Endothelial cell of hepatic sinusoid (primary cell): ENCODE results near the gene MRNIP.

ENCODE experiments used
- in situ Hi-C: cut with HindIII; loops from 2 replicates; pipeline ENCODE4 v1.10.0; 2017; ENCODE audit warnings: low sequenced_read_pairs

MRNIP gene

DNA sequence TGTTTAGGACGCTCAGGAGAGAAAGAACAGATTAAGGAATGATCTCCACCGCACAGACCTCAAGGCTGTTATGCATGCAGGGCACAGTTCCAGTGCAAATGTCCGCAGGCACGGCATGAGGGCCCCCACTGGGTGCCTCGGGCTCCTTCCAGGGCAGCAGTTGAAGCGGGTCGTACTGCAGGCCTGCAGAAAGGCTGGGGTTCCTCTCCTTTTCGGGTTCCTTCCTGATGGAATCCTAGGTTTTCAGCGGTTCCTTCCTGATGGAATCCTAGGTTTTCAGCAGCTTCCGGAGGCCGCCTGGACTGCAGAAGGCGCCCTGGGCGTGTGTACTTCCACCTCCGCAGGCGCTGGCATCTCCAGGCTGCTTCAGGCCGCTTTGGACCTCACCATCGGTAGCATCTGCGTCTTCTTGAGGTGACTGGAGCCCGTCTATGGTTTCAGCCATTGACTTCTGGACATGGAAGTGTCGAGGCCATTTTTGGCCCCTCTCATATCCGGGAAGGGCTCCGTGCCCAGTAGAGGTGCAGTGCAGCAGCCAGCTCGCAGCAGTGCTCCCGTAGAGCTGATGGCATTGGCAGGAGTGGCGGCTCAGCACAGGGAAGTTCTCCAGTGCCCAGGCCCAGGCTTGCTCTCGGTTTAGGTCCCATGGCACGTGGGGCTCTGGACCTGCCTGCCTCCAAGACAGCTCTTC lies 46.3 kb downstream of the MRNIP start:
- in situ Hi-C loops, result no loop called here

- in situ Hi-C loops, result loop anchor here (5.0 kb wide), 1 partner anchor 49 kb away; no protein-coding TSS in a partner anchor
Measured at GRCh38 chr5:179806250-179807048, 52.2 kb downstream of the MRNIP start, which contains the start of gene MGAT4B. Gene MGAT4B, minus strand, starts transcription at chr5:179806866. Its CDS starts 283 bp downstream, at chr5:179806583.

DNA sequence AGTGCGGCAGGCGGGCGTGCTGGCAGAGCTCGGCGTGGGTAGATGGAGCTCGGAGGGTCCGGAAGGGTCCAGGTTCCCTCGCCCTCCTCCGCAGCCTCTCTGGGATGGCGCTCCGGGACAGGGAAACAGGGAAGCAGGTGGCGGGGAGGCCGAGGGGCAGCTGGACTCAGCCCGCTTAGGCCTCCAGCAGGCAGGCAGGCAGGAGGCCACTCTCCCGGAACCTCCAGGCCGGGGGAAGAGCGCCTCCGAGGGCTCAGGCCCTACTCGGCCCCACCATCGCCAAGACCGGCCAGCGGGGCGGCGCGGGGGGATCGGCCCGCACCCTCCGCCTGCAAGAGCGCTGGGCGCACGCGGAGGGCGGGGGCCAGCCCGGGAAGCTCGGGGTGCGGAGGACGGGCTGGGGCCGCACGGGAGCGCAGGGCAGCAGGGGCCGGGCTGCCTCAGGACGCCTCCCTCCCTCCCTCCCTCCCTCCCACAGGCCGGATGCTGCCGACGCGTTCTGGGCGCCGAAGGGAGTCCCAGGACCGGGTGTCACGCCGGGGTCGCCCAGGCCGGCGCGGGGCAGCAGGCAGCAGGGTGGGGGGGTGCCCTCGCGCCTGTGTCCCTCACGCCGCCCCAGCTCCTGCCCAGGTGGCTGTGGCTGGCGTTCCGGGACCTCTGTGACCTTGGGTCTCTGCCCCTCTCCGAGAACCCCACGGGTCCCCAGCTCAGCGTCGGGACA lies 52.9 kb downstream of the MRNIP start:
- in situ Hi-C loops, result loop anchor here (5.0 kb wide), 1 partner anchor 48 kb away; no protein-coding TSS in a partner anchor

GRCh38 chr5:179805070-179805528 lies 53.5 kb downstream of the MRNIP start:
- in situ Hi-C loops, result loop anchor here (5.0 kb wide), 1 partner anchor 48 kb away; no protein-coding TSS in a partner anchor

GRCh38 chr5:179804555-179804947 lies 54.1 kb downstream of the MRNIP start:
- in situ Hi-C loops, result no loop called here

GRCh38 chr5:179803651-179804554 lies 54.7 kb downstream of the MRNIP start:
- in situ Hi-C loops, result no loop called here

DNA sequence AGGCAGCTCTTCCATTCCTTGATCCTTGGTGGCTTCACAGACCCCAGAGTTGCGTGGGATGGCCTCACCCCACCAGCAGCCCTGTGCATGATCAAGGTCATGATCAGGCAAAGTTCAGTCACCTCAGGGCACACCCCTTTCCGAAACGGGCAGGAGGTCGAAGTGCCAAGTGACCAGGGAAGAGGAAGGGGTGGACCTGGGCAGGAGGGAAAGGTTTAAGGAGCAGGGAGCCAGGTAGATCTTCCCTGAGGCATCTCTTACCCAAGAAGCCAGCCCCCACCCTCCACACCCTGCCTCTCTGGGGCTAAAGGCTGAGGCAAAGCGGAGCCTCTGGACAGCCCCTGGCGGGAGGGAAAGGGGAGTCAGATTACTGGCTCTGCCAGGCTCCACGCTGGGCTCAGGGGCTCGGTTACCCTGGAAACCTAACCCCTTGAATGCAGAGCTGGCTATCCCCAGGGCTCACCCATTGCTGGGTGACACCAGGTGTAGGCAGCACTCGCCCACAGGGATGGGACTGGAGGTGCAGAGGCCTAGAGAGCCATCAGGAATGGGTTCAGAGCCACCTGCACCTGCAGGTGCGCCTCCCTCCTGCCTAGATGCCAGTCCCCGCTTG lies 55.6 kb downstream of the MRNIP start:
- in situ Hi-C loops, result no loop called here

DNA sequence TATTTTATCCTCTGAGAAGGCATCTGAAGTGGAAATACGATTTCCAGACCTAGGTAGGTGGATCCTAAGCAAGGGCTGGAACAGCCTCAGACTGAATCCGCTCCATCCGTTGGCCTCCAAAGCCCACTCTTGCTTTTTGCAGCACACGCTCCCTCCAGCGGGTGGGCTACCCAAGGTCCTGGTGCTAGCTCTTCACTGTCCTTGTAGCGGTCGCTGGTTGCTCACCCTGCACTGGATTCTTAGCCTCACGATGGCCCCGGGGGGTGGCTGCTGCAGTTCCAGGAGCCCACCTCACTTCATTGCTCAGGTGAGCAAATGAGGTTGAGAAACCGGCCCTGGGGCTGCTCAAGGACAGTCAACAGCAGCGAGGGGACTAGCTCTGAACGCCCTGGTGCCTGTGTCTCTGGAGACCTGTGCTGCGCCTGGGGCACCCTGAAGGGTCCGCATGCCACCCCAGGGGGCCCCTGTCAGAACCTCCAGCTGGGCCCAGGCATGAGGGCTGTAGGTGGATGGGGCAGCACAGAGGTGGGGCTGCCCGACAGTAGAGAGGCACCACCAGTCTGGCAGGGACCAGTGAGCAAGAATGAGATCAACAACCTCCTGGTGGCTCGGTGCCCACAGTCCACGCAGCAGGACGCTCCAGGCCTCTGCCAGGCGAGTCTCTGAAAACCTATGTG lies 56.3 kb downstream of the MRNIP start:
- in situ Hi-C loops, result no loop called here

DNA sequence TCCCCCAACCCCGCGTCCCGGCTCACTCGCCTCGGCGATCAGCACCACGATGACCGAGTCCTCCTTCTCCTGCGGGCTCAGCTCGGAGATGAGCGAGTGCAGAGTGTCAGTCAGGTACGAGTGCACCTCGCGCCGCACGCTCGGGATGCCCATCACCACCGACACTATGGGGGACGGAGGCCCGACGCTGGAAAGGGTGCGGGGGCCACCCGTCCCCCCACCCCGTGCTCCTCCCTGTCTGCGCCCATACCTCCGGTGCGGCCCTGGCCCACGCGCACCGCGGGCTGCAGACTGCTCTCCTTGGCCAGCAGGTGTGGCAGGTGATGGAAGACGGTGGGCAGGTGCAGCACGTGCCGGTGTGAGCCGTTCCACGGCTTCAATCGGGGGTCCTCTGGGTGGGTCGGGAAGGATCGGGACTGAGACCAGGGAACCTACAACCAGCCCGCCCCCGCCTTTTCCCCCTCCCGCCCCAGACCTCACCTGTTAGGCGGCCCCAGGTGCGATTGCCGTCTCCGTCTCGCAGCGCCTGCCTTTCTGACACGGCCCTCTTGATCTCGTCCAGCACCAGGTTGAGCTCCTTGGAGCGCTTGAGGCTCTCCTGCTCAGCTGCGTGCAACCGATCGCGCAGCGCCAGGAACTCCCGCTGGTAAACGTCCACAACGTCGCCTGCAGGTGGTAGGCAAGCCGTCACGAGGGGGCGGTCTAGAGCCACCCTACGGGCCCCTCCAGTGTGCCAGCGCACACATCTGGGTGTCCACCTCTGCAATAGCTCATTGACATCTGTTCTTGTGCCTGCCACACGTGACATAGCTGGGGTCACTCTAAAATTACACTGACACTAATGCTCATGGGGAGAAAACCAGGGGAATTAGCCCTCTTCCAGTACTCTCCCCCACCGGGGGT lies 57.1 kb downstream of the MRNIP start:
- in situ Hi-C loops, result no loop called here

GRCh38 chr5:179800696-179801201 lies 57.9 kb downstream of the MRNIP start:
- in situ Hi-C loops, result no loop called here

DNA sequence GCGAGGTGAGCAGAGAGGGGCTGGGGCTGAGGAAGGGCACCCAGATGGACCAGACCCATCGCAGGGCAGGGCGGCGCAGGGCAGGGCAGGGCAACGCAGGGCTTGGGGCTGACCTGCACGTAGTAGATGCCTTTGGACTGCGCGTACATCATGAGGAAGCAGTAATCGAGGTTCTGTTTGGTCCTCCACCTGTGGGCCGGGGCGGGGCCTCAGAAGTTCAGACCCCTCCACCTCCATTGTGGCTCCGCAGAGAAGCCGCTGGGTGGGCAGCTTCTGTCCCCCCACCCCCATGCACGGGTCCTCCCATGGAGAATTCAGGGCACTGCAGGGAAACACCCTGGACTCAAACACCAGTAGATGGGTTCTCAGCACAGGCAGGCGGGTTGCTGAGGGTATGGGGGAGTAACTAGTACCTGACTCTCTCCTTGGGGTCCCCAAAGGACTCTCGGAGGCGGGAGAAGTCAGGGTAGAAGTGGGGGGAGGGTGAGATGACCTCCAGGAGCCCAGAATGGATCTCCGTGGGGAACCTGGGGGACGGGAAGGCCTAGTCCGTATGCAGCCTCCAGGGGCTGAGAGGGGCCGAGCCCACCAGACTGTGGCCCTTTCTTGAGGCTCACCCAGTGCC lies 58.4 kb downstream of the MRNIP start:
- in situ Hi-C loops, result no loop called here

- in situ Hi-C loops, result no loop called here
Measured at GRCh38 chr5:179799644-179799973, 59.0 kb downstream of the MRNIP start.

DNA sequence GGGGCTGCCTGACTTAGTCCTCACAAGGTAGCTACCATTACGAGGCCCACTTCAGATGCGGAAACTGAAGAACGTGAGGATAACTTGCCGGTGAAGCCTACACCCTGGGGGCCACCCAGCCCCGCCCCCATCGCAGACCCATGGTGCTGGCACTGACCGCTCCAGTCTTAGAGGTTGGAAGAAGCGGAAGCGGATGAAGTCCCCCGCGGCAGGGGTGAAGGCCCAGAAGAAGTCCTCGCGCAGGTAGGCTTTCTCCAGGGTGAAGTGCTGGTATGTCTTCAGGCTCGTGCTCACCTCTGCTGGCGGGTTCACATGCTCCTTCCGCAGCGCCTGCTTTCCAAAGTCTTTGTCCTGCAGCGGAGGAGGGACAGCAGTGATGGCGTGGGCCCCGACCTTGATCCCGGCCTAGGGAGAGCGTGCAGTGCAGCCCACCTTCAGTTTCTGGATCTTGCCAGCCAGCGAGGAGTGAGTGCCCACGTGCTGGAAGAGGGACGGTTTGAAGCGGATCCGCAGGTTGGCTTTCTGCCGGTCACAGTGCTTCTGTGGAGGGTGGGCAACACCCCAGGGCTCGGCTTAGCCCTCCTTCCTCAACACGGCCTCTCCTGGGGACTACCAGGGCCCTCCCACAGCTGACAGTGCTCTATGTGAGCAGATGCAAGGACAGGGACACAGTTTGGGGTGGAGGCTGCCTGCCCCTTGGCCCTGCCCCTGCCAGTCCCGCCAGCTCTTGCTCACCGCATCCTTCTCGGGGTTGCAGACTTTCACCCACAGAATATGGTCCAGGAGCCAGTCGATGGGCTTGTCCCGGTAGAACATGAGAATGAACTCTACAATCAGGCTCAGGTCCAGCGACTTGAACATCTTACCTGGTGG lies 59.6 kb downstream of the MRNIP start:
- in situ Hi-C loops, result no loop called here

GRCh38 chr5:179798144-179798770 lies 60.4 kb downstream of the MRNIP start:
- in situ Hi-C loops, result no loop called here

GRCh38 chr5:179797741-179798140 lies 60.9 kb downstream of the MRNIP start:
- in situ Hi-C loops, result no loop called here

- in situ Hi-C loops, result no loop called here
Measured at GRCh38 chr5:179796877-179797608, 61.6 kb downstream of the MRNIP start.
